GM19035 (cell line): ENCODE data around the gene NKAPL.
"Not testable (repeated sequence)": the region's sequence is repeated elsewhere in the genome, so short reads cannot be mapped to it uniquely, and the experiment has no call there.

Experiments used
- ATAC-seq: cut with Tn5 transposase; IDR thresholded peaks from one replicate; pipeline ENCODE4 v1.9.1; 2021; ENCODE audit not compliant: unreplicated experiment

Gene NKAPL

DNA sequence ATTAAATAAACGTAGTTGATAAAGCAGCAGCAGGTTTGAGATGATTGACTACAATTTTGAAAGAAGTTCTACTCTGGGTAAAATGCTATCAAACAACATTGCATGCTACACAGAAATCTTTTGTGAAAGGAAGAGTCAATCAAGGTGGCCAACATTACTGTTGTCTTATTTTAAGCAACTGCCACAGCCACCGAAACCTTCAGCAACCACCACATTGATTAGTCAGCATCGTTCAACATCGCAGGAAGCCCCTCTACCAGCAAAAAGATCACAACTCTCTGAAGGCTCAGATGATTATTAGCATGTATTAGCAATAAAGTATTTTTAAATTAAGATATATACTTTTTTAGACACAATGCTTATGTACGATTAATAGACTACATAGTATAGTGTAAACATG lies 36.2 kb downstream of the NKAPL start:
- no peak for ATAC-seq

DNA sequence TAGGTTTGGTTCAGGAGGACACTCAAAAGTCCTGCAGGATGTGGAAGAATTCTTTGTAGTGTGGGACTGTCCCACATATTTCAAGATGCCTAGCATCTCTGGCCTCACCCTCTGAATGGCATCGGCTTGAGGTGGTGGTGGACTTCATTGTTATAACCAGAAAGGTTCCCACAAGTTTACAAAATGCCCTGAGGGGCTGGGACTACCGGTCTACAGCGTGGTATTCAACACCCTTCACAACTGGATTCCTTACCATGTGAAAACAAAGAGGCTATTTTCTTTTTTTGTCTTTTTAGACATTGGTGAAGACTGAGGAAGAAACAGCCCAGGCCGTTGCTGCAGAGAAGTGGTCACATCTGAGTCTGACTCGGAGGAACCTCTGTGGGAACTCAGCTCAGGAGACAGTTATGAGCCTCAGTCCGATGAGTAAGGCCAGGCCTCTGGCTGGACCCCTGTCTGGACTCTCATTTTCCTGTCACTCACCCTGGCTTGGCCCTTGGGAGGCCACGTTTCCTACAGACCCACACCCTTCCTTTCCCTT lies 37.5 kb downstream of the NKAPL start:
- no peak for ATAC-seq

DNA sequence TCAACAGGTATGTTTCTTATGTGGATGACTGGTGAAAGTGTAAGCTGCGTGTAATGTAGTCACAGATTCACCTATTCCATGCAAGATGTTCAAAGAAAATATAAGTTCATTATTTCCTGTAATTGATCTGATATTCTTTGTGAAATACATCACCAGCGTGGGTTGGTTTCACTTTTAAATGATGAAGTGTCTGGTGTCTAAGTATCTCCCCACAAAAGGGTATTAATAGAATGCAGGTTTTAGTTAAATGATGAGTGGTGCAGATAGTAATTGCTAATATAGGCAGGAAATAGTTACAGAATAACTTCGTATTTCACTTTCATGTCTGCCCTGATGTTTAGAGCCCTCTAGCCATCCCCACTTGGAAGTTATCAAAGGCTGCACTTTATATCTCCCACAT lies 44.5 kb downstream of the NKAPL start:
- peak; percentile 78 for ATAC-seq

DNA sequence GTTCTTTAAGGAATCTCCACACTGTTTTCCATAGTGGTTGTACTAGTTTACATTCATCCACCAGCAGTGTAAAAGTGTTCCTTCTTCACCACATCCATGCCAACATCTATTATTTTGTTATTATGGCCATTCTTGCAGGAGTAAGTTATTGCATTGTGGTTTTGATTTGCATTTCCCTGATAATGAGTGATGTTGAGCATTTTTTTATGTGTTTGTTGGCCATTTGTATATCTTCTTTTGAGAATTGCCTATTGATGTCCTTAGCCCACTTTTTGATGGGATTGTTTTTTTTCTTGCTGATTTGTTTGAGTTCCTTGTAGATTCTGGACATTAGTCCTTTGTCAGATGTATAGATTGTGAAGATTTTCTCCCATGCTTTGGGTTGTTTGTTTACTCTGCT lies 47.3 kb downstream of the NKAPL start:
- ATAC-seq: not testable (repeated sequence)
